GM10248 (cell line): ENCODE measurements around the gene SLC24A4.

Experiments
- CTCF ChIA-PET: fragments of 300-600 bp; sonication (Branson Sonifier 250); formaldehyde crosslinking; extraction: SDS; loops from one replicate; lab custom pipeline; 2021; ENCODE audit warnings: antibody characterized with exemption; lab: Yijun Ruan, JAX
- POLR2A ChIA-PET: fragments of 350-650 bp; sonication (Branson Sonifier 250); formaldehyde crosslinking; extraction: SDS; loops from one replicate; lab custom pipeline; 2020; ENCODE audit warnings: antibody characterized with exemption; lab: Yijun Ruan, JAX
- DNase-seq: peaks from one replicate; pipeline ENCODE4 v3.0.0; 2012; ENCODE audit errors: extremely low spot score
- CTCF ChIP-seq: IDR thresholded peaks from 2 replicates; pipeline ENCODE4 v1.5.1; 2012; ENCODE audit warnings: mild to moderate bottlenecking, low read depth; ENCODE audit errors: extremely low read depth, missing control alignments, control extremely low read depth

The SLC24A4 gene

GRCh38 chr14:92457016-92457565 is 134.1 kb downstream of the SLC24A4 start:
- no peak for DNase-seq
- TF ChIP-seq CTCF, result no peak
- CTCF ChIA-PET, result interaction anchor here (3.5 kb wide), 1 partner anchor 224 kb away, joined by 10 read pairs; no protein-coding TSS in a partner anchor
- POLR2A ChIA-PET, result no interaction called here

DNA sequence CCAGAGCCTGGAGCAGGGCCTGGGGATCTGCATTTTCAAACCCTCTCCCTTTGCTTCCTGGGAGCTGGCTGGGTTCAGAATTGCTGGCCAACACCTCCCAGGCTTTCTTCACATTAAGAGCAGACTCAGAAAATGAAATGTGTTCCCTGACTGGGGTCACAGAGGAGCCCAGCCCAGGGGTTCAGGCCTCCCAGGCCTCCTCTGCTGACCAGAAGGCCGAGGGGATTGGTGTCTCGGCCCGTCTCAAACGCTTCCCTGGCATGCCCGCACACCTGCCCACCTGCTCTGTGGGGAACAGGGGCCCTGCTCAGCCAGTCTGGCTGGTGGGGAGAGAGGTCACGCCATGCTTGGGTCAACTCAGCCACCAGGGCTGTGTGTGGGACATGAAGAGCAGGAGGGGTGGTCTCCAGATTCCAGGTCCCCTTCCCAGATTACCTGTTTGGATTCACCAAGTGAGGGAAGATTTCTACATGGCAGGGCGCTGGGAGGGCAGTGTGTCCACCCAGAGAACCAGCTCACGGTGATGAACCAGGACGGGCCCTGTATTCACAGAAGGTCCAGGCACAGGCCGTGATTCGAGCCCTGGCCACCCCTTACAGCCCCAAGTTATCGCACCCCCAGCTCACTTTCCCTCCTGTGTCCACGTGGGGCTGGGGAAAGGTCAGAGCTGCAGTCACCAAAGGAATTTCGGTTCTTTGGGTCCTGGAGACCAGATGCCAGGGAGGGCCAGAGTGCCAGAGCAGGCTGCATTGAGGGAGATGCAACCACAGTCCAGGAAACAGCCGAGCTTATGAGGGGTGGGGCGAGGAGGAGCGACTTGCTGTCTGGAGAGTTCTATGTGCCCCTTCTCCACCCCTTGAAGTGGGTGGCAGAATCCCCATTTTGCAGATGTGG is 135.4 kb downstream of the SLC24A4 start:
- POLR2A ChIA-PET, result no interaction called here

DNA sequence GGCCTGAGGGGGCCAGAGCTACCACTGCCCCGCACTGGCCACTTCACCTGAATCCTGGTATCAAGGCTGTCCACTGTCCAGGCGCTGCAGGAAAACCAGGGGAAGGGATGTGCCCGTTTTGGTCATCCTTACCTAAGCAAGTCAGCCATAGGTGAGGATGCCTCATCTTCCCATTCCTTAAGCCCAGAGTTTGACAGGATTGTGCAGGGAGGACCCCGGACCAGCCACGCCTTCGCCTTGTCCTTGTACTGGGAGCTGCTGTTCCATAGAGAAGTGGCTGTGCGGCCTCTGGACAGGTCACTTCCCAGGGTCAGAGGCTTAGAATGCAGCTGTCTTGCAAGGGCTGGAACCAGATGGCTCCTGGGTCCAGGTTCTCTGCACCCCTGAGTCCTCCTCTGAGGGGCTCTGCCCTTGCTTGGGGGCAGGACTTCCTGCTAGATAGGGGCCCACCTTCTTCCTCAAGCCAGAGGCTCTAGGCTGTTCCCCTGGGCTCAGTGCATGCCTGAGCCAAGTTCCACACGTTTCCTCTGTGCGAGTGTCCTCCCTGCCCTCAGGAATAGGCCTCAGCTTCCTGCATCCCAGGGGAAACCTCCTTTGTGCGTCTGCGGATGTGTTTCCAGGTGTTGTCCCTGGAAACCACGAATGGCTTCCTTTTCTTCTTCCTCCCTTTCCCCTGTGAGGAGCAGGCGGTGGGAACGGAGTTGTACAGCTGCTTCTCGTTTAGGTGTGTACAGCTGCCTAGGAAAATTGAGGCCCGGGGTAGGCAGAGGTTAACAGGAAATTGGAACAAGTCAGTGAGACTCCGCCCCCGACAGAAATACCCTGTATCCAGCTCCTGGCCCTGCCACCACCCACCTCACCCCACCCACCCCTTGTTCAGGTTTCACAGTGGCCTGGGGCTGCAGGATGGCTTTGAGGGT is 136.3 kb downstream of the SLC24A4 start:
- TF ChIP-seq CTCF, result no peak
- CTCF ChIA-PET, result interaction anchor here (0.9 to 3.5 kb wide), 7 partner anchors 14 to 323 kb away, joined by 3 to 10 read pairs (median 3); no protein-coding TSS in a partner anchor
- no peak for DNase-seq
- POLR2A ChIA-PET, result no interaction called here

More for the DNA sequence above, 135.4 kb downstream of the SLC24A4 start:
- CTCF ChIA-PET, result interaction anchor here (1.1 to 3.5 kb wide), 5 partner anchors 15 to 322 kb away, joined by 3 to 10 read pairs (median 3); no protein-coding TSS in a partner anchor
- DNase-seq, result no peak
- TF ChIP-seq CTCF, result no peak

- ChIA-PET CTCF (interaction anchor here (0.9 to 2.1 kb wide), 5 partner anchors 8 to 32 kb away, joined by 3 to 5 read pairs (median 4); no protein-coding TSS in a partner anchor), POLR2A (no interaction called here)
- no peak for TF ChIP-seq CTCF
- DNase-seq, result no peak
Observed at GRCh38 chr14:92459950-92460421, 137.0 kb downstream of the SLC24A4 start.

DNA sequence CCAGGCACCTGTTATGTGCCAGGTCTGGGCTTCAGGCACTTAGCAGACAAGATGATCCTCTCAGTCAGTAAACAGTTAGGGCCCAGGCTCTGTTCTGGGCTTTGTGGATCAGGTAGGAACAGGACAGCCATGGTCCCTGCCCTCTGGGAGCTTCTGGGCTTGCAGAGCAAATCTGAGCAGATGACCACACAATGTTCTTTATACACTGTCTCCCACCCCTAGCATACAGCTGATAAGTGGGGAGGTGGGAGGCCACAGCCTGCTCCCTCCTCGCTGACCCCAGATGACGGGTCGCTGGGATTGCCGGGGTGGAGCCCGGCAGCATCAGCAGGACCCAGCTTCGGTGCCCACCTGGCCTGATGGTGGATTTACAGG is 137.6 kb downstream of the SLC24A4 start:
- TF ChIP-seq CTCF, result no peak
- POLR2A ChIA-PET, result no interaction called here
- CTCF ChIA-PET, result interaction anchor here (0.9 to 2.1 kb wide), 7 partner anchors 8 to 111 kb away, joined by 3 to 6 read pairs (median 3); no protein-coding TSS in a partner anchor
- DNase-seq, result no peak
